Neural progenitor cell (in vitro differentiated cells): ENCODE measurements around the gene DNAJC18. TPM values are rescaled to one million over a fixed set of nuclear protein-coding genes. Genes with fewer than 3 reads are reported as not detected.

Experiments used
- DNase-seq: peaks from one replicate; pipeline ENCODE4 v3.0.0-alpha.2; 2016; ENCODE audit warnings: low spot score
- H2AFZ ChIP-seq: fragments of 200-600 bp; sonication (generic); replicated peaks from 2 replicates; pipeline ENCODE4 v1.6.1; 2016; ENCODE audit warnings: antibody characterized with exemption
- H3F3A ChIP-seq: fragments of 200-600 bp; sonication (generic); 2 replicates; pipeline ENCODE4 v1.6.1; 2016; ENCODE audit warnings: antibody characterized with exemption, low read depth
- H3K27ac ChIP-seq: fragments of 200-600 bp; sonication (generic); 2 replicates; pipeline ENCODE4 v1.5.1; 2016; ENCODE audit warnings: mild to moderate bottlenecking
- H3K27me3 ChIP-seq: fragments of 200-600 bp; sonication (generic); 2 replicates; pipeline ENCODE4 v1.6.1; 2016; ENCODE audit warnings: mild to moderate bottlenecking, moderate library complexity
- H3K36me3 ChIP-seq: fragments of 200-600 bp; sonication (generic); 2 replicates; pipeline ENCODE4 v1.5.1; 2016
- H3K4me1 ChIP-seq: fragments of 200-600 bp; sonication (generic); 2 replicates; pipeline ENCODE4 v1.6.1; 2016; ENCODE audit warnings: mixed run types
- H3K4me2 ChIP-seq: fragments of 200-600 bp; sonication (generic); 2 replicates; pipeline ENCODE4 v1.6.1; 2016
- H3K4me3 ChIP-seq: fragments of 200-600 bp; sonication (generic); 2 replicates; pipeline ENCODE4 v1.5.1; 2016
- H3K79me2 ChIP-seq: fragments of 200-600 bp; sonication (generic); 2 replicates; pipeline ENCODE4 v1.6.1; 2016; ENCODE audit warnings: low read depth
- H3K9ac ChIP-seq: fragments of 200-600 bp; sonication (generic); 2 replicates; pipeline ENCODE4 v1.6.1; 2016
- H3K9me3 ChIP-seq: fragments of 200-600 bp; sonication (generic); 2 replicates; pipeline ENCODE4 v1.5.1; 2016; ENCODE audit warnings: low read depth
- H4K20me1 ChIP-seq: fragments of 200-600 bp; sonication (generic); 2 replicates; pipeline ENCODE4 v1.6.1; 2016; ENCODE audit warnings: low read depth
- H3K27ac Mint-ChIP-seq: 3 replicates; pipeline ENCODE4 v1.8.0; 2021; ENCODE audit warnings: mixed read lengths
- H3K27me3 Mint-ChIP-seq: 2 replicates; pipeline ENCODE4 v1.8.0; 2022; ENCODE audit warnings: low read depth, mild to moderate bottlenecking, inconsistent platforms, moderate library complexity, mixed read lengths; ENCODE audit not compliant: insufficient read depth
- H3K36me3 Mint-ChIP-seq: 3 replicates; pipeline ENCODE4 v1.8.0; 2021; ENCODE audit warnings: mixed read lengths
- H3K4me1 Mint-ChIP-seq: 3 replicates; pipeline ENCODE4 v1.8.0; 2021; ENCODE audit warnings: mixed read lengths
- H3K4me3 Mint-ChIP-seq: 3 replicates; pipeline ENCODE4 v1.8.0; 2021; ENCODE audit warnings: mild to moderate bottlenecking, moderate library complexity, mixed read lengths
- H3K9me3 Mint-ChIP-seq: 3 replicates; pipeline ENCODE4 v1.8.0; 2020; ENCODE audit warnings: mixed read lengths
- EZH2 ChIP-seq: fragments of 200-600 bp; sonication (generic); IDR thresholded peaks from 2 replicates; pipeline ENCODE4 v1.6.1; 2017; ENCODE audit warnings: antibody characterized with exemption, mild to moderate bottlenecking, moderate library complexity
- EZH2phosphoT487 ChIP-seq: fragments of 200-600 bp; sonication (generic); IDR thresholded peaks from 2 replicates; pipeline ENCODE4 v1.6.1; 2017; ENCODE audit warnings: antibody characterized with exemption
- small RNA-seq: library from RNA; depleted of rRNA; stranded (forward); fragments of <200 nt; gene quantifications from one replicate; pipeline ENCODE3, GENCODE V24; 2015
- total RNA-seq: library from RNA; depleted of rRNA; stranded (reverse); fragments of >200 nt; gene quantifications from 2 replicates; pipeline ENCODE4 v1.2.3, GENCODE V29; 2015; ENCODE audit warnings: low replicate concordance
- TF ChIP-seq, protein P1 (sequence below): fragments of 200-600 bp; sonication (generic); IDR thresholded peaks from 2 replicates; pipeline ENCODE4 v1.5.1; 2017; ENCODE audit warnings: antibody characterized with exemption, mild to moderate bottlenecking

Gene DNAJC18
- total RNA-seq, 1 donor from 2014 or later = 21.7 TPM

DNA sequence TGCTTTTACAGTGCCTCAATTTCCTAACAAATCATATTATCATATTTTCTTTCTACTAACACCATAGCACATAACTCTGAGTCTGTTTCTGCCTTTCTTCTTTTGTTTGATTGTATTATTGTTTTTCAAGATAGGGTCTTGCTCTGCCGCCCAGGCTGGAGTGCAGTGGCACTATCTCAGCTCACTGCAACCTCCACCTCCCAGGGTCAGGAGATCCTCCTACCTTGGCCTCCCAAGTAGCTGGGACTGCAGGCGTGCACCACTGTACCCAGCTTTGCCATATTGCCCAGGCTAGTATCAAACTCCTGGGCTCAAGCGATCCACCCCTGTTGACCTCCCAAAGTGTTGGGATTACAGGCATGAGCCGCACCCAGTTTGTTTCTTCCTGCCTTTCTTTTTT, 78.9 kb downstream of the DNAJC18 start:
- Histone ChIP-seq H3K27me3 (no peaks in the 10 kb centered on the region), H3K9me3 (no peaks in the 10 kb centered on the region), H3K9ac (no peak overlapping the region), H3K4me3 (no peak overlapping the region), H3F3A (peaks cover 7% of the 10 kb centered on the region), H3K27ac (no peak overlapping the region), H3K79me2 (peaks cover 96% of the 10 kb centered on the region), H3K36me3 (peaks cover 5% of the 10 kb centered on the region), H4K20me1 (peaks cover 93% of the 10 kb centered on the region), H2AFZ (no peak overlapping the region), H3K4me2 (no peak overlapping the region), H3K4me1 (no peaks in the 10 kb centered on the region)
- DNase-seq = no peak
- H3K4me1 Mint-ChIP-seq = no peaks in the 10 kb centered on the region
- H3K27me3 Mint-ChIP-seq = peaks cover 3% of the 10 kb centered on the region
- peaks cover 1% of the 10 kb centered on the region for H3K9me3 Mint-ChIP-seq
- TF ChIP-seq EZH2phosphoT487 (no peak), EZH2 (no peak)
- TF ChIP-seq, protein P1, sequence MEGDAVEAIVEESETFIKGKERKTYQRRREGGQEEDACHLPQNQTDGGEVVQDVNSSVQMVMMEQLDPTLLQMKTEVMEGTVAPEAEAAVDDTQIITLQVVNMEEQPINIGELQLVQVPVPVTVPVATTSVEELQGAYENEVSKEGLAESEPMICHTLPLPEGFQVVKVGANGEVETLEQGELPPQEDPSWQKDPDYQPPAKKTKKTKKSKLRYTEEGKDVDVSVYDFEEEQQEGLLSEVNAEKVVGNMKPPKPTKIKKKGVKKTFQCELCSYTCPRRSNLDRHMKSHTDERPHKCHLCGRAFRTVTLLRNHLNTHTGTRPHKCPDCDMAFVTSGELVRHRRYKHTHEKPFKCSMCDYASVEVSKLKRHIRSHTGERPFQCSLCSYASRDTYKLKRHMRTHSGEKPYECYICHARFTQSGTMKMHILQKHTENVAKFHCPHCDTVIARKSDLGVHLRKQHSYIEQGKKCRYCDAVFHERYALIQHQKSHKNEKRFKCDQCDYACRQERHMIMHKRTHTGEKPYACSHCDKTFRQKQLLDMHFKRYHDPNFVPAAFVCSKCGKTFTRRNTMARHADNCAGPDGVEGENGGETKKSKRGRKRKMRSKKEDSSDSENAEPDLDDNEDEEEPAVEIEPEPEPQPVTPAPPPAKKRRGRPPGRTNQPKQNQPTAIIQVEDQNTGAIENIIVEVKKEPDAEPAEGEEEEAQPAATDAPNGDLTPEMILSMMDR = no peak
- peaks cover 35% of the 10 kb centered on the region for H3K36me3 Mint-ChIP-seq
- no peak overlapping the region for H3K4me3 Mint-ChIP-seq
- H3K27ac Mint-ChIP-seq = no peak overlapping the region

Small RNAs within 50 kb of the gene (small RNA-seq; reads per million reads assigned to genes)
- gene RNU5B-4P = not detected

Other genes starting within 250 kb of the DNAJC18 start
- gene SIL1, start 241.2 kb downstream of the DNAJC18 start, total RNA-seq = 5.5 and 9.7 TPM in 2 replicates
- 680 and 1,185 TPM in 2 replicates for gene MATR3, start 145.8 kb downstream of the DNAJC18 start, total RNA-seq
- 115 and 201 TPM in 2 replicates for gene PAIP2, start 97.7 kb downstream of the DNAJC18 start, total RNA-seq
- gene SLC23A1, start 56.2 kb downstream of the DNAJC18 start, total RNA-seq = not detected in 2 replicates
- gene MZB1, start 49.6 kb downstream of the DNAJC18 start, total RNA-seq = 0.53 TPM in 1 of 2 replicates, not detected in the other
- 0.67 and 2.6 TPM in 2 replicates for gene PROB1, start 44.4 kb downstream of the DNAJC18 start, total RNA-seq
- gene SPATA24, start 35.4 kb downstream of the DNAJC18 start, total RNA-seq = 15.2 and 15.7 TPM in 2 replicates
- gene ECSCR, start 23.2 kb upstream of the DNAJC18 start, total RNA-seq = not detected in 2 replicates
- not detected in 2 replicates for gene SMIM33, start 31.5 kb upstream of the DNAJC18 start, total RNA-seq
- gene STING1, start 43.2 kb upstream of the DNAJC18 start, total RNA-seq = 0.07 and 0.19 TPM in 2 replicates
- gene UBE2D2, start 121.8 kb upstream of the DNAJC18 start, total RNA-seq = 131 and 141 TPM in 2 replicates
- gene CXXC5, start 208.8 kb upstream of the DNAJC18 start, total RNA-seq = 17.2 and 25.6 TPM in 2 replicates